ENCODE results near the gene RHOG. TPM values are rescaled to one million over a fixed set of nuclear protein-coding genes. Genes with fewer than 3 reads are reported as not detected.
"Not testable (repeated sequence)": the region's sequence is repeated elsewhere in the genome, so short reads cannot be mapped to it uniquely, and the experiment has no call there.

The RHOG gene
- total and polyA plus RNA-seq, 5 donors: 18.7 to 26.0 (median 25.3) TPM

- no peak for DNase-seq
- Histone ChIP-seq H3K27me3 (ENCODE audit: control insufficient read depth, insufficient read depth) (no peaks in the 10 kb centered on the region), H3K4me3 (ENCODE audit: low read length) (no peak overlapping the region), H3K4me1 (ENCODE audit: control insufficient read depth, insufficient read depth, low read length) (peaks cover 3% of the 10 kb centered on the region), H3K27ac (ENCODE audit: low read length) (no peak overlapping the region), H3K9me3 (ENCODE audit: control insufficient read depth, low read length) (no peaks in the 10 kb centered on the region)
- WGBS: 85% methylated on average over 8 of the region's 8 CpGs
- intact Hi-C loops (cut with DNase I): no loop called here
- no peak for ATAC-seq
Measured at GRCh38 chr11:3877364-3878257, 36.9 kb upstream of the RHOG start.

GRCh38 chr11:3876613-3877012, 35.9 kb upstream of the RHOG start:
- 94% methylated on average over 3 of the region's 3 CpGs for WGBS
- Histone ChIP-seq H3K27me3 (ENCODE audit: control insufficient read depth, insufficient read depth) (no peaks in the 10 kb centered on the region), H3K4me1 (ENCODE audit: control insufficient read depth, insufficient read depth, low read length) (peaks cover 3% of the 10 kb centered on the region), H3K4me3 (ENCODE audit: low read length) (no peak overlapping the region), H3K9me3 (ENCODE audit: control insufficient read depth, low read length) (no peaks in the 10 kb centered on the region), H3K27ac (ENCODE audit: low read length) (no peak overlapping the region)
- intact Hi-C loops (cut with DNase I): no loop called here
- DNase-seq: no peak
- ATAC-seq: no peak

GRCh38 chr11:3873712-3874349, 33.1 kb upstream of the RHOG start:
- no peaks in the 10 kb centered on the region for H3K27me3 ChIP-seq (ENCODE audit: control insufficient read depth, insufficient read depth)
- WGBS: 74% methylated on average over 2 of the region's 2 CpGs
- no peak for DNase-seq
- no peaks in the 10 kb centered on the region for H3K9me3 ChIP-seq (ENCODE audit: control insufficient read depth, low read length)
- no peak for ATAC-seq
- no peak overlapping the region for H3K4me3 ChIP-seq (ENCODE audit: low read length)
- no peak overlapping the region for H3K27ac ChIP-seq (ENCODE audit: low read length)
- no peaks in the 10 kb centered on the region for H3K4me1 ChIP-seq (ENCODE audit: control insufficient read depth, insufficient read depth, low read length)
- intact Hi-C loops (cut with DNase I): no loop called here

GRCh38 chr11:3867209-3868091, 26.7 kb upstream of the RHOG start:
- Histone ChIP-seq H3K4me3 (ENCODE audit: low read length) (no peak overlapping the region), H3K27me3 (ENCODE audit: control insufficient read depth, insufficient read depth) (no peaks in the 10 kb centered on the region), H3K4me1 (ENCODE audit: control insufficient read depth, insufficient read depth, low read length) (peaks cover 9% of the 10 kb centered on the region), H3K9me3 (ENCODE audit: control insufficient read depth, low read length) (no peaks in the 10 kb centered on the region), H3K27ac (ENCODE audit: low read length) (peak overlapping the region; percentile 53)
- ATAC-seq (peak; percentile 92), DNase-seq (peak in 2 of 3 donors; percentile 28 to 58)
- intact Hi-C loops (cut with DNase I): no loop called here
- WGBS: 14% methylated on average over 6 of the region's 6 CpGs

GRCh38 chr11:3866836-3867208, 26.1 kb upstream of the RHOG start:
- no peak for DNase-seq
- H3K4me1 ChIP-seq (ENCODE audit: control insufficient read depth, insufficient read depth, low read length): peaks cover 9% of the 10 kb centered on the region
- intact Hi-C loops (cut with DNase I): no loop called here

GRCh38 chr11:3866206-3866605, 25.4 kb upstream of the RHOG start:
- peak; percentile 59 to 77 for ATAC-seq

More at GRCh38 chr11:3866836-3867208, 26.1 kb upstream of the RHOG start:
- Histone ChIP-seq H3K27ac (ENCODE audit: low read length) (no peak overlapping the region), H3K4me3 (ENCODE audit: low read length) (no peak overlapping the region), H3K9me3 (ENCODE audit: control insufficient read depth, low read length) (no peaks in the 10 kb centered on the region), H3K27me3 (ENCODE audit: control insufficient read depth, insufficient read depth) (no peaks in the 10 kb centered on the region)
- no peak for ATAC-seq

GRCh38 chr11:3865388-3866193, 24.8 kb upstream of the RHOG start:
- WGBS: 41% methylated on average over 3 of the region's 3 CpGs
- Histone ChIP-seq H3K9me3 (ENCODE audit: control insufficient read depth, low read length) (no peaks in the 10 kb centered on the region), H3K27ac (ENCODE audit: low read length) (peak overlapping the region; percentile 20), H3K4me1 (ENCODE audit: control insufficient read depth, insufficient read depth, low read length) (peaks cover 12% of the 10 kb centered on the region), H3K27me3 (ENCODE audit: control insufficient read depth, insufficient read depth) (no peaks in the 10 kb centered on the region), H3K4me3 (ENCODE audit: low read length) (no peak overlapping the region)
- no peak for DNase-seq
- peak in 1 of 2 donors; percentile 49 for ATAC-seq
- intact Hi-C loops (cut with DNase I): no loop called here

More at GRCh38 chr11:3866206-3866605, 25.4 kb upstream of the RHOG start:
- intact Hi-C loops (cut with DNase I): no loop called here
- Histone ChIP-seq H3K4me3 (ENCODE audit: low read length) (no peak overlapping the region), H3K4me1 (ENCODE audit: control insufficient read depth, insufficient read depth, low read length) (peaks cover 12% of the 10 kb centered on the region), H3K27ac (ENCODE audit: low read length) (no peak overlapping the region), H3K27me3 (ENCODE audit: control insufficient read depth, insufficient read depth) (no peaks in the 10 kb centered on the region), H3K9me3 (ENCODE audit: control insufficient read depth, low read length) (no peaks in the 10 kb centered on the region)
- 42% methylated on average over 5 of the region's 5 CpGs for WGBS
- peak in 2 of 3 donors; percentile 44 to 63 for DNase-seq

- Histone ChIP-seq H3K9me3 (ENCODE audit: control insufficient read depth, low read length) (no peaks in the 10 kb centered on the region), H3K4me3 (ENCODE audit: low read length) (no peak overlapping the region), H3K4me1 (ENCODE audit: control insufficient read depth, insufficient read depth, low read length) (peaks cover 16% of the 10 kb centered on the region), H3K27me3 (ENCODE audit: control insufficient read depth, insufficient read depth) (no peaks in the 10 kb centered on the region), H3K27ac (ENCODE audit: low read length) (no peak overlapping the region)
- intact Hi-C loops (cut with DNase I): no loop called here
- DNase-seq: no peak
- WGBS: 26% methylated on average over 1 of the region's 1 CpG
- ATAC-seq: no peak
Measured at GRCh38 chr11:3861683-3862082, 20.9 kb upstream of the RHOG start.

GRCh38 chr11:3860898-3861393, 20.2 kb upstream of the RHOG start:
- H3K4me1 ChIP-seq (ENCODE audit: control insufficient read depth, insufficient read depth, low read length): peaks cover 19% of the 10 kb centered on the region
- ATAC-seq: peak in 1 of 2 donors; percentile 20
- H3K27ac ChIP-seq (ENCODE audit: low read length); H3K27me3 ChIP-seq (ENCODE audit: control insufficient read depth, insufficient read depth); H3K4me3 ChIP-seq (ENCODE audit: low read length); intact Hi-C loops (cut with DNase I); H3K9me3 ChIP-seq (ENCODE audit: control insufficient read depth, low read length); DNase-seq: not testable (repeated sequence)
- 86% methylated on average over 4 of the region's 4 CpGs for WGBS

GRCh38 chr11:3860375-3860774, 19.6 kb upstream of the RHOG start:
- Histone ChIP-seq H3K4me1 (ENCODE audit: control insufficient read depth, insufficient read depth, low read length) (peaks cover 17% of the 10 kb centered on the region), H3K27me3 (ENCODE audit: control insufficient read depth, insufficient read depth) (no peaks in the 10 kb centered on the region), H3K4me3 (ENCODE audit: low read length) (no peak overlapping the region), H3K27ac (ENCODE audit: low read length) (no peak overlapping the region), H3K9me3 (ENCODE audit: control insufficient read depth, low read length) (no peaks in the 10 kb centered on the region)
- WGBS: 91% methylated on average over 2 of the region's 2 CpGs
- no peak for DNase-seq
- intact Hi-C loops (cut with DNase I): no loop called here
- ATAC-seq: no peak
